Sigmoid colon (tissue), 7 donors: Measurements from ENCODE around the gene XYLT1. TPM values are rescaled to one million over a fixed set of nuclear protein-coding genes. Genes with fewer than 3 reads are reported as not detected.

Source experiments
- DNase-seq: peaks from one replicate; pipeline ENCODE4 v3.0.0-alpha.2; 2019
- H3K27ac ChIP-seq, 4 donors: fragments of 200-600 bp; sonication (generic); one replicate each; pipeline ENCODE4 v1.5.1; 2016 to 2019; ENCODE audit warnings: mild to moderate bottlenecking in 1 of 4
- H3K27me3 ChIP-seq, 3 donors: fragments of 200-600 bp; sonication (generic); one replicate each; pipeline ENCODE4 v1.5.1; 2019; ENCODE audit warnings: mild to moderate bottlenecking in 1 of 3
- H3K36me3 ChIP-seq, 4 donors: fragments of 200-600 bp; sonication (generic); one replicate each; pipeline ENCODE4 v1.5.1; 2016 to 2019
- H3K4me1 ChIP-seq, 4 donors: fragments of 200-600 bp; sonication (generic); one replicate each; pipeline ENCODE4 v1.5.1; 2017 to 2019
- H3K4me3 ChIP-seq, 4 donors: fragments of 200-600 bp; sonication (generic); one replicate each; pipeline ENCODE4 v1.5.1; 2017 to 2019; ENCODE audit warnings: mild to moderate bottlenecking in 2 of 4, moderate library complexity in 1 of 4
- H3K9me3 ChIP-seq, 4 donors: fragments of 200-600 bp in 3 of 4; sonication (generic) in 3 of 4; one replicate each; pipeline versions ENCODE4 v1.5.1 to v1.6.1; 2013 to 2019
- EP300 ChIP-seq, 4 donors: sonication (generic); formaldehyde crosslinking; IDR thresholded peaks; one replicate each; pipeline ENCODE4 v1.6.1; 2017; ENCODE audit warnings: antibody characterized with exemption in 4 of 4
- POLR2A ChIP-seq, 2 donors: fragments of 450-650 bp; IDR thresholded peaks; one replicate each; pipeline ENCODE4 v1.6.1; 2016; ENCODE audit warnings: antibody characterized with exemption in 2 of 2, mild to moderate bottlenecking in 2 of 2, moderate library complexity in 2 of 2
- POLR2AphosphoS5 ChIP-seq, 4 donors: sonication (generic); formaldehyde crosslinking; IDR thresholded peaks; one replicate each; pipeline ENCODE4 v1.6.1; 2017; ENCODE audit warnings: antibody characterized with exemption in 4 of 4
- WGBS, 2 donors: extraction: QIAGEN DNeasy Blood & Tissue Kit; methylation state at CpG; one replicate each; pipeline ENCODE4 v1.1.7; 2013; 5-methylcytosine and 5-hydroxymethylcytosine counted together
- intact Hi-C: fragments of 100-400 bp; cut with DNase I; formaldehyde crosslinking; loops from one replicate; pipeline ENCODE4 v1.15.1; 2023
- polyA plus RNA-seq, 3 donors: library from polyadenylated mRNA; stranded (reverse); fragments of 200-250 nt; gene quantifications; one replicate each; pipeline ENCODE4 v1.2.3, GENCODE V29; 2013
- total RNA-seq, 4 donors: library from RNA; depleted of rRNA; stranded (reverse); fragments of >200 nt; gene quantifications; one replicate each; pipeline ENCODE4 v1.1.0, GENCODE V29; 2016
- TF ChIP-seq, protein P1 (sequence below), 4 experiments: fragments of 450-650 bp in 3 of 4; fragments of 200-600 bp in 1 of 4; IDR thresholded peaks; one replicate each; pipeline ENCODE4 v1.5.1; 2016 to 2019; ENCODE audit warnings: antibody characterized with exemption in 4 of 4, mild to moderate bottlenecking in 3 of 4, moderate library complexity in 2 of 4
- donor health status: healthy with polysubstance abuse.
- donor health status: Bipolar disorder and iron deficiency.
- donor health status: healthy.

XYLT1 gene
- total and polyA plus RNA-seq, 7 donors, result 0.60 to 33.2 (median 23.0) TPM

DNA sequence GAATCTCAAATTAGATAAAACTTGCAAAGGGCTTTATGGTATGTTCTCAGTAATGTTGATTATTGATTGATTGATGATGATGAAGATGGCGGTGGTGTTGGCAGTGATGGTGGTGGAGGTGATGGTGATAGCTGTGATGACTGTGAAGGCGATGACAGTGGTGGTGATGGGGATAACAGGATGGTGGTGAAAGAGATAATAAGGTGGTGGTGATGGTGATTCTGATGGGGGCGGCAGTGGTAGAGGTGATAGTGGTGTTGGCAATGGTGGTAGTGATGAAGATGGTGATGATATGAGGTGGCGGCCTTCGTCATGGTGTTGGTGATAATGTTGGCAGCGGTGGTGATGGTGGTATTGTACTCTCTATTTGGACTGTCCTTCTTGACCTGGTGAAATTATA lies 238.3 kb downstream of the XYLT1 start:
- no peak for TF ChIP-seq POLR2AphosphoS5 (IDR thresholded peaks at IDR 0.05)
- TF ChIP-seq, protein P1, sequence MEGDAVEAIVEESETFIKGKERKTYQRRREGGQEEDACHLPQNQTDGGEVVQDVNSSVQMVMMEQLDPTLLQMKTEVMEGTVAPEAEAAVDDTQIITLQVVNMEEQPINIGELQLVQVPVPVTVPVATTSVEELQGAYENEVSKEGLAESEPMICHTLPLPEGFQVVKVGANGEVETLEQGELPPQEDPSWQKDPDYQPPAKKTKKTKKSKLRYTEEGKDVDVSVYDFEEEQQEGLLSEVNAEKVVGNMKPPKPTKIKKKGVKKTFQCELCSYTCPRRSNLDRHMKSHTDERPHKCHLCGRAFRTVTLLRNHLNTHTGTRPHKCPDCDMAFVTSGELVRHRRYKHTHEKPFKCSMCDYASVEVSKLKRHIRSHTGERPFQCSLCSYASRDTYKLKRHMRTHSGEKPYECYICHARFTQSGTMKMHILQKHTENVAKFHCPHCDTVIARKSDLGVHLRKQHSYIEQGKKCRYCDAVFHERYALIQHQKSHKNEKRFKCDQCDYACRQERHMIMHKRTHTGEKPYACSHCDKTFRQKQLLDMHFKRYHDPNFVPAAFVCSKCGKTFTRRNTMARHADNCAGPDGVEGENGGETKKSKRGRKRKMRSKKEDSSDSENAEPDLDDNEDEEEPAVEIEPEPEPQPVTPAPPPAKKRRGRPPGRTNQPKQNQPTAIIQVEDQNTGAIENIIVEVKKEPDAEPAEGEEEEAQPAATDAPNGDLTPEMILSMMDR (IDR thresholded peaks at IDR 0.05), result no peak
- intact Hi-C loops, result no loop called here
- Histone ChIP-seq H3K4me3 (no peak overlapping the region), H3K36me3 (peaks cover 0 to 3% (median 0%) of the 10 kb centered on the region in 4 donors), H3K4me1 (no peaks in the 10 kb centered on the region), H3K27ac (no peak overlapping the region), H3K9me3 (no peaks in the 10 kb centered on the region), H3K27me3 (no peaks in the 10 kb centered on the region)
- no peak for DNase-seq
- 96 to 98% methylated on average over 6 of the region's 6 CpGs for WGBS, 2 donors

DNA sequence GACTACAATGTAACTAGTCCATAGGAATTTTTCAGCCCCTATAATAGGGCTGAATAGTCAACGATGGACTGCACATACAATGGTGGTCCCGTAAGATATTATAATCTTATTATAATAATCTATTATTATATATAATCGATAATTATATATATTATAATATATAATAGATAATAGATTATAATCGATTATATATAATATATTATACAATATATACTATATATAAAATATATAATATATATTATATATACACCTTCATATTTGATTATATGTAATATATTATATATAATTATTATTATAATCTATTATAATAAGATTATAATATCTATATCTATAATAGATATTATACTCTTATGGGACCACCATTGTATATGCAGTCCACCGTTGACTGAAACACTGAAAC lies 238.8 kb downstream of the XYLT1 start:
- H3K9me3 ChIP-seq, result no peaks in the 10 kb centered on the region
- no peak overlapping the region for H3K27ac ChIP-seq
- peaks cover 0 to 3% (median 0%) of the 10 kb centered on the region in 4 donors for H3K4me1 ChIP-seq
- intact Hi-C loops, result no loop called here
- no peak for DNase-seq
- no peak for TF ChIP-seq POLR2A (IDR thresholded peaks at IDR 0.05)
- no peak for TF ChIP-seq EP300 (IDR thresholded peaks at IDR 0.05)
- TF ChIP-seq, protein P1 (IDR thresholded peaks at IDR 0.05), result no peak
- H3K4me3 ChIP-seq, result no peak overlapping the region
- no peaks in the 10 kb centered on the region for H3K36me3 ChIP-seq
- H3K27me3 ChIP-seq, result no peaks in the 10 kb centered on the region
- WGBS, 2 donors, result 96 to 98% methylated on average over 5 of the region's 5 CpGs

DNA sequence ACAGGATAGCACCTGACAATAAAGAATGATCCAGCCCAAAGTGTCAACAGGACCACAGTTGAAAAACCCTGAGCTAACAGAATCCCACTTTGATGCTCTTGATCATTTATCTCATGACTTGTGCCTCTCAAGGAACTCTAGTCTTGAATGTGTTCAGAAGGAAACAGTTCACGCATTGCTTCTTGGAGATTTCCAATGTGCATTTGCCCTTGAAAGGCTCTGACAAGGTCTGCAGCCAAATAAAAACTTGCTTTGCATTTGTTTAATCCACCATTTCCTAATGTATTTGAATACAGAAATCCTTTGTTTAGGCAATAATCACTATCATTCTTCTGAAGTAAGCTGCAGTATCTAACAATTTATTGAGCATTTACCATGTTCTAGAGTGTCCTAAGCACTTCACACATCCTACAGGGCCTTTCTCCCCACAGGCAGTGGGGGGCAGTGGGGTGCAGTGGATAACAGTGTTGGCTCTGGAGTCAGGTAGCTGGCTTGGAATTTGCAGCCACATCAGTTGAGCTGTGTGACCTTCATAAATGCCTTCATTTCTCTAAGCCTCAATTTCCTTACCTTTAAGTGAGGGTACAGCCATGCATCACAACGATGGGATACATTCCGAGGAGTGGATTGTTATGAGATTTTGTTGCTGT lies 239.7 kb downstream of the XYLT1 start:
- no peak overlapping the region for H3K4me3 ChIP-seq
- intact Hi-C loops, result no loop called here
- no peaks in the 10 kb centered on the region for H3K36me3 ChIP-seq

DNA sequence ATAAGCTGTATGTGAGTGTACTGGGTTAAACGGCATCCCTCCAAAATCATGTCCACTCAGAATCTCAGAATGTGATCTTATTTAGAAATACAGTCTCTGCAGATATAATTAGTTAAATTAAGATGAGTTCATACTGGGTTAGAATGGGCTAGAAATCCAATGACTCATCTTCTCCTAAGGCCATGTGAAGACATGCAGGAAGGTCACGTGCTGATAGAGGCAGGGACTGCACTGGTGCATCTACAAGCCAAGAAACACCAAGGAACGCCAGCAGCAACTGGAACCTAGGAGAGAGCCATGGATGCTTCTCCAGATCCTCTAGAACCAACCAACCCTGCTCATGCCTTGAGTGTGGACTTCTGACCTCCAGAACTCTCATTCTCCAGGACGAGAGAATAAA lies 241.0 kb downstream of the XYLT1 start:
- Histone ChIP-seq H3K27ac (no peak overlapping the region), H3K27me3 (no peaks in the 10 kb centered on the region), H3K36me3 (no peaks in the 10 kb centered on the region), H3K9me3 (no peaks in the 10 kb centered on the region), H3K4me3 (no peak overlapping the region), H3K4me1 (peaks cover 0 to 23% (median 18%) of the 10 kb centered on the region in 4 donors)
- DNase-seq, result no peak
- 95 to 96% methylated on average over 4 of the region's 4 CpGs for WGBS, 2 donors
- no peak for TF ChIP-seq EP300 (IDR thresholded peaks at IDR 0.05)
- no peak for TF ChIP-seq POLR2AphosphoS5 (IDR thresholded peaks at IDR 0.05)
- TF ChIP-seq POLR2A (IDR thresholded peaks at IDR 0.05), result no peak
- TF ChIP-seq, protein P1 (IDR thresholded peaks at IDR 0.05), result no peak
- intact Hi-C loops, result no loop called here

More for the DNA sequence above, 239.7 kb downstream of the XYLT1 start:
- 94 to 97% methylated on average over 3 of the region's 3 CpGs for WGBS, 2 donors
- H3K27ac ChIP-seq, result no peak overlapping the region
- no peaks in the 10 kb centered on the region for H3K9me3 ChIP-seq
- DNase-seq, result no peak
- TF ChIP-seq POLR2A (IDR thresholded peaks at IDR 0.05), result no peak
- no peak for TF ChIP-seq POLR2AphosphoS5 (IDR thresholded peaks at IDR 0.05)
- TF ChIP-seq EP300 (IDR thresholded peaks at IDR 0.05), result no peak
- H3K27me3 ChIP-seq, result no peaks in the 10 kb centered on the region
- peaks cover 0 to 10% (median 5%) of the 10 kb centered on the region in 4 donors for H3K4me1 ChIP-seq

DNA sequence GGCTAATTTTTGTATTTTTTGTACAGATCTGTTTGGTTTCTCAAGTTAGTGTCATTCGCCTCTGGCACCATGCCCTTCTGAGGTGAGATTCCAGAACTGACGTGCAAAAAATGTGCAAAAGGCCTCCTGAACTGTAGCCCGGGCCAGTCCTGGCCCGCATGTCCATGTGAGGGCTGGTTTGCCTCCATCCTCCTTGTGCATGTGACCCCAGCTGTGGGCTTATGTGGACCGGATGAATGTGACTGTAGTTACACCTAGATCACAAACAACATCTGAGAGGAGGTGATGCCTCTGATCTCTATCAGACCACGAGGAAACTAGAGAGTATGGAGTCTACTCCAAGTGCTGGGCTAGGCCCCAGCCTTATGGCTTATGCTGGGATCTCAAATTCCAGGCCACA lies 241.6 kb downstream of the XYLT1 start:
- WGBS, 2 donors, result 91 to 94% methylated on average over 6 of the region's 6 CpGs

More for the DNA sequence above, 241.6 kb downstream of the XYLT1 start:
- intact Hi-C loops, result no loop called here
- no peak overlapping the region for H3K27ac ChIP-seq
- no peak overlapping the region for H3K4me3 ChIP-seq
- no peak for DNase-seq
- no peaks in the 10 kb centered on the region for H3K27me3 ChIP-seq
- TF ChIP-seq, protein P1 (IDR thresholded peaks at IDR 0.05), result no peak
- TF ChIP-seq POLR2AphosphoS5 (IDR thresholded peaks at IDR 0.05) (no peak), EP300 (IDR thresholded peaks at IDR 0.05) (no peak), POLR2A (IDR thresholded peaks at IDR 0.05) (no peak)
- H3K36me3 ChIP-seq, result no peaks in the 10 kb centered on the region
- peaks cover 0 to 30% (median 24%) of the 10 kb centered on the region in 4 donors for H3K4me1 ChIP-seq
- H3K9me3 ChIP-seq, result no peaks in the 10 kb centered on the region
